Stimulated activated CD4-positive, alpha-beta T cell treated with anti-CD3 and anti-CD28 coated beads, Interleukin-12 subunit alpha, Interleukin-12 subunit beta, amount 100 ng/mL, for 4 hours (primary cell): ENCODE data around the gene FOXO1.

ENCODE experiments used
- DNase-seq: peaks from one replicate; pipeline ENCODE4 v3.0.0-alpha.2; 2020

The FOXO1 gene

DNA sequence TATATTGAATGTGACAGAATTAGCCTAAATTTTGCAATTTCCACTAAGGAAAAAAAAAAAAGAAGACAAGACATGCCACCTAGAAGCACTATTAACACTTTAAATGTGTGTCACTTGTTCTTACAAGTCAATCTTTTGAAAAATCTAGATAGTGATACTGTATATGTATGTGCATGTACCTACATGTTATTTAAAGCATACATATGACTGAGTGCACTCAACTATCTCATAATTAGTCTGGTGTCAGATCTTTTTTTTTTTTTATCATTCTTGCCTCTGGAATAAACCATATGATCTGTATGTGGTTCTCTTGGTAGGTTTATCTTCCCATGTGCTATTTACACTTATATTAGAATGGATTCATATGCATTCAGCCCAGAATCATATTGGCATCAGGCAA is 62.3 kb downstream of the FOXO1 start:
- no peak for DNase-seq

- no peak for DNase-seq
Measured at GRCh38 chr13:40600149-40600751, 66.2 kb downstream of the FOXO1 start.

DNA sequence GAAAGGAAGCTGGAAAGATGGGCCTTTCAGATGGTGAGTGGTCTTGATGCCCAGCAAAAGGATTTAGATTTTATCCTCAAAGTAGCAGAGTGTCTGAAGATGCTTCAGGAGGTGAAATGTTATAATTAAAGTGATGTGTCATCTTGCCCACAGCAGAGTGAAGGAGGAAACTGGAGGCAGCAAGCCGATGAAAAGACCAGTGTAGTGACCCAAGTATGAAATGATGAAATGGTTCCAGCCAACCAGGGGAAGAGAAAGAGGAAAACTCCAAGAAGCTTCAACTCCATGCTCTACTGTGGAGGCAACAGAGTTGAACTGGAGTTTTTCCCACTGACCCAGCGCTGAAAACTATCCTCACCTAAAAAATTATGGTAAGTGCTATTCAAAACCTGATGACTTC is 66.7 kb downstream of the FOXO1 start:
- no peak for DNase-seq

DNA sequence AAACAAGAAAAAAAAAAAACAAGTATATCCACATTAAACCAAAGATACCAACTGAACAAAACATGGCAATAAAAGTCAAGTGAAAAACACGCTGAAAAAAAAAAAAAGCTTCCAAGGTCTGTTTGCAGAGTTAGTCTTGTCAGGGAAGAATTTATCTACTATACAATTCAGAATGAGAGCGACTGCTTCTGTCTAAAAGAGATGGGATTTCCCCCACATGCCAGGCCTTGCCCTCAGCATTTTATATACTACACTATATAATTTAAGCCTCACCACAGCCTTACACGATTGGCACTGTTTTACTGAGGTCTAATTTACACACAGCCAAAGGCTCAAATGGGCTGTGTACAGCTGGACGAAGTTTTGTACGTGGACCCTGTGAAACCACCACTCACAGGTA is 67.3 kb downstream of the FOXO1 start:
- no peak for DNase-seq

GRCh38 chr13:40598569-40598968 is 67.9 kb downstream of the FOXO1 start:
- DNase-seq = no peak

GRCh38 chr13:40597735-40598365 is 68.6 kb downstream of the FOXO1 start:
- no peak for DNase-seq

GRCh38 chr13:40596484-40596883 is 70.0 kb downstream of the FOXO1 start:
- DNase-seq = no peak

DNA sequence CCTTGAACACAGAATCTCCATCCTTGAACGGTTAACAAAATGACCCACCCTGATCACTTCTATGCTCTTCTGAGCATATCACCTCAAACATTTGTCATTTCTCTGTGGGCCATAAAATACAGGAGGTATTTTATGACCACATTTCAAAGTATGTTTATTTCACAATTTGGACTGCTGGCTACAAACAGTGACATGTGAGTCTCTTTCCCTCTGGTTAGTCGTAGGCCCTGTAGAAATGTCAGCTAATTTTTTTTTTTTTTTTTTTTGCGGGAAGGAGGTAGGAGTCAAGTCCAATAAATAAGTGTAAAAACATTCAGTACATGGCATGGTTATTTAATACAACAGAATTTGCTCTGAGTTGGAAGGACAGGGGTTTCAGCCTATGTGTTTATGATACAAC is 70.7 kb downstream of the FOXO1 start:
- no peak for DNase-seq

- DNase-seq = no peak
Measured at GRCh38 chr13:40592035-40592434, 74.4 kb downstream of the FOXO1 start.

GRCh38 chr13:40591091-40591490 is 75.3 kb downstream of the FOXO1 start:
- no peak for DNase-seq

DNA sequence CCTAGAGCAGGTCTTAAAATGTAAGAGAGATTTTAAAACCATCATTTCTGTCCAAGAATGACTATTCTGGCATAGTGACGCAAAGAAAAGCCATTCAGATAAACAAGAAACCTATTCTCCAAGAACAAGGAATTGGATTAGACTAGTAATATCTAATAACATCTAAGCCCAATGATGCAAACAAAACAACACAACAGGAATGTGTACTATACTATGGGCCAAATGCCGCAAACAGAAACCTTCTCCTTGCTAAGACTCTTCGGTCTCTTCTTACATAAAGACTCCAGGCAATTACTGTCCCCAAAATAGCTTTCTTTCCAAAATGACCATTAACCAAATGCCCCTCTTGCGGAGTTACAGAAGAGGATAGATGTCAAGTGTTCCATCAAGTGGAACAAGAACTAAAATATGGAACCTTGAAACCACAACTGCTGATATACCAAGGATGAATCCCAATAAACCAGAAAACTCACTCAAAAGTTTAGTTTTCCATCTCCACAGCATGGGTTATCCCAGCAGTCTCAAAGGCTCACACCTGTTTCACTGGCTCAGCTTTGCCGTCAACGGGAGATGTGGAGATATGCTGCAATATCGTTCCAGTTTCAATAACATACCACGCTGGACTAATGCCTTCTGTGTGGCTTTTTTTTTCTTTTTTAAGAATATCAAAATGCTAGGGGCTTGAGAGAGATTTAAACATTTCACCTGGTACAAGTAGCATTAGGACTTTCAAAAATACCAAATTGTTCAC is 76.2 kb downstream of the FOXO1 start:
- no peak for DNase-seq

DNA sequence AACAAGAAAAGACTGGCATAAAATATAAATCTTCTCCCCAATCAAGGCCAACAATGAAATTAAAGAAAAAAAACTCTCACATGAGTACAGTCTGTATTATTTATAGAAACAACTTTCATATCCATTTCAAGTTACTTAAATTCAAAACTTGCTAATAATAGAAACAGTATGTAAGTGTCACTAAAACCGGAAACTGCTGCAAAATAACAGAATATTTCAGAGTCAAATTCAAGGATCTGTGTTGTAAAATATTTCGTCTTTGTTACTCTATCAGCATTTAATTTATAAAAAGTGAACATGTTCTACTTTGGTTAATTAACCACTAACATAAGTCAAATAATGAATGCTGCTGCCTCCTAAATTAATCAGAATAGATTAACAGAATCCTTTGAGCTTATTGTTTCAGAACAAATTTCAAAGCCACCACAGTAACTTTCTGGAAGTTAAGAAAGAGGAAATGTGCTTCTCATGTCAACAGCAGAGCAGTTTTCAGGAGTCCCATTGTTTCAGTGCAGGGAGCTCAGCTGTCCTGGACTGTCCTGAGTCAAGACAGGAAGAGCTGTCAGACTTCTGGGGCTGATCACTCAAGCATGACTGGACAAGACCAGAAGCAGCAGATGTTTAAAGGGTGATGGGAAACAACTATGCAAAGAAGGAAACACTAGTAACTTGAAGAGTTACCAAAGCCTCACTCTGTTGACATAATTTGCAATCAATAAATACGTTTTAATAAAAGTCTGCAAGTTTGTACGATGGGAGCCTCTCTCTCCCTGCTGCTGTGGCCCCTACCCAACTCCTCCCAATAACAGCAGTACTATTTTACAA is 76.9 kb downstream of the FOXO1 start:
- DNase-seq = no peak

DNA sequence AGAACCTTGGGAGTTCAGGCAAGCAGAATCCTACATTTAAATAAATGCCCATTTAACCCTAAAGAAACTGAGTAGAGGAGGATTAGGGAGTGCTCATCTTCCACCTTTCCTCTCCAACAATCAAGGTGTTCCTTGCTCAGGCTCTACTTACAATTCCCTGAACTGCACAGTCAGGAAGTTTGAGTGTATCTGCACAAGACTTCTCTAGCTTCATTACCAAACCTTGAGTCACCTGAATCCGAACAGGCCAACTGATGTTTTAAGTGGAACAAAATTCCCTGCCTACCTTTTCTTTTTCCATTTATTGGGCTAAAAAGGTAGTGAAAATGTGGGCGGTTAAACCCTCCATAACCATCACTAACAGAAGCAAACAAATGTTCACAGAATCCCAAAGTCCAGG is 78.3 kb downstream of the FOXO1 start:
- no peak for DNase-seq

DNA sequence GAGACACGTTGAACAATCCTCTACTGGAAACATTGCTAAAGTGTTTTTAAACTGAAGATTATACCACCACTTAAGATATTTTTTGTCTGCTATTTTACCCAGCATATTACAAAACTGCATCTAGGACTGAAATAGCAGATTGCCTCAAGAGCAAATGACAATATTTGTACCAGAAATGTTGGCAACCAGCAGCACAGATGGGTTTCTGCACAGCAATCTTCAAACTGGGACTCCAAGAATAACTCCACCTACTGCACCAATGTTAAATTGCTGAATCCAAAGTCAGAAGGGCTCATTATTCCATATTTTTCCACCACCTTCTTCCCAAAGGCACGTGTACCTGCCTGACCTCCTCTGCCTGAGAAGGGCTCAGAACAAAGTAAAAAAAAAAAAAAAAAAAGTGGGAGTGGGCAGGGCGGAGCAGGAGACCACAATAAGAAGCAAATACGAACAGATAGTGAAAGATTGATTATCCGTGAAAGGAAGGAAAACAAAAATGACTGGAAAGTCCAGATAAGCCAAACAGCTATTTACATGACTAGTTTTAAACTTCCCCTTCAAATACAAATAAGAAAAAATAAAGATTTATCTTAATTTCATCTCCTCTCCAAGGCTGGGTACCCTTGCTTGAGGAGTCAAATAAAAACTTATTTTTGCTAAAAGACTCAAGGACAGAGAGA is 79.4 kb downstream of the FOXO1 start:
- no peak for DNase-seq

DNA sequence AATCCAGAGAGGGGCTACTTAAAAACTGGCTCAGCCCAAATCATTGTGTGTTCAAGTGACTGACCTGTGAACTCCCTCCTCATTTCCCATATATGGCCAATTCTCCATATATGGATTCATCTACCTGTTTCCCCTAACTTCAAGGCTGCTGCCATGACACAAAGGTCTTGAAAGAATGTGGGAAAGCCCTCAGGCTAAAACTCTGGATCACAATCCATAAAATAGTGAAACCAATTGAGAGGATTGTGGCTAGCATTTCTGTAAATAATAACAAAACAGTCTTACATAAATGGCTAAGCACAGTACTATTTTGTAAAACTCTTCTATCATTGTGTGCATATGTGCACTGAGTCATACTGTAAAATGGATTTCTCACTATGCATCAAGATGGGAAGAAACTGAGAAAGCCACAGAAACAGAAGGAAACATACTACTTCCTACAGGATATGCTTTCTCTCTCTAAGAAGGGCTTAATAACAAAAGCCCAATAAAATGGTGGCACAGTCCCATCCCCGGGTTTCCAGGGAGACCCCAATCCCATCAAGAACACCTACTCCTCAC is 80.5 kb downstream of the FOXO1 start:
- no peak for DNase-seq

DNA sequence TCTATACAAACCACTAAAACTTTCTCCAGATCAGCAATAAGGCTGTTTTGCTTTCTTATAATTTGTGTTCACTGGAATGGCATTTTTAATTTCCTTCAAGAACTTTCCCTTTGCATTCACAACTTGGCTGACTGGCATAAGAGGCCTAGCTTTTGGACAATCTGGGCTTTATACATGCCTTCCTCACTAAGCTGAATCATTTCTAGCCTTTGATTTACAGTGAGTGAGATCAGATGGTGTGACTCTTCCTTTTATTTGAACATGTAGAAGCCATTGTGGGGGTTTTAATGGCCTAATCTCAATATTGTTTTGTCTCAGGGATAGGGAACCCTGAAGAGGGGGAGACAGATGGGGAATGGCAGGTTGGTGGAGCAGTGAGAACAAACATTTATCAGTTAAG is 82.7 kb downstream of the FOXO1 start:
- DNase-seq = no peak

- no peak for DNase-seq
Measured at GRCh38 chr13:40582531-40582930, 83.9 kb downstream of the FOXO1 start.

- DNase-seq = no peak
Measured at GRCh38 chr13:40581277-40581579, 85.2 kb downstream of the FOXO1 start.

- DNase-seq = no peak
Measured at GRCh38 chr13:40580566-40581276, 85.7 kb downstream of the FOXO1 start.

DNA sequence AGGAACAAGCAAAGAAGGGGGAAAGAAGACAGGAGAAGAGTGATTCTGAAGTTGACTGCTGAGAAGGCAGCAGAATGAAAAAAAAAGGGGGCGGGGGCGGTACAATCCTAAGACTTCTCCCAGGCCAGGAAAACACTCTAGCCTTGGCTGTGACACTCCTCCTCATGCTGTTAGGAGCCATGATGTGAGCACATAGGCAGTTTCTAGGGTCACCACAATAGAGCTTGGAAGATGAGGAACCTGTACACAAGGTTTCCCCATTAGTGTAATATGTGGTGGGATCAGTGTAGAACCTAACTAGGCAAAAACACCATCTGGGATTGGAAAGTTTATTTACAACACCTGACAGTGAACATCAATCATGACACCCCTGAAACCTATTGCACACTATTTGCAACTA is 86.9 kb downstream of the FOXO1 start:
- no peak for DNase-seq

DNA sequence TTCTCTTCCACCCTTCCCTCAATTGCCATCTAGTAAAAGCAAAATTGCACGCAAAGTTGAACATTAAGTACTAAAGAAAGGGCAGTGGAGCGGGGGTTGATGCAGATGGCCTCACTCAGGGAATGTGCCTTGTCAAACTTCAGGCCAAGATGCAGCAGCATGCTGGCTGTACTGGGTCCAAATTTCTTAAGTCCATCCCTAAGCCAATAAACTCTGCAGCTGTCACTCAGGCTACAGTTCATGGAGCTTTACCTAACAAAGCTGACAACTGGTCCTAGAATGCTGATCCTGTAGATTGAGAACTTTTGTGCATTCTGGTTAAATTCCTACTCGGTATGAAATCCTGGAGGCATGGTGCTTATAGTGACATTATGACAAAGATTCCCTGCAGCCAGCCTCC is 88.4 kb downstream of the FOXO1 start:
- no peak for DNase-seq

GRCh38 chr13:40576369-40576768 is 90.1 kb downstream of the FOXO1 start:
- no peak for DNase-seq
